Lung (tissue), 12 donors: ENCODE measurements around the gene ANLN. TPM values are rescaled to one million over a fixed set of nuclear protein-coding genes. Genes with fewer than 3 reads are reported as not detected.
"Not testable (repeated sequence)": the region's sequence is repeated elsewhere in the genome, so short reads cannot be mapped to it uniquely, and the experiment has no call there.

Experiments
- ATAC-seq: fragments of 200-7000 bp; cut with Tn5 transposase; one replicate; pipeline ENCODE4 v1.9.1; 2020; ENCODE audit warnings: moderate number of reproducible peaks; ENCODE audit not compliant: insufficient read depth, low FRiP score
- DNase-seq, 3 donors: peaks; one replicate each; pipeline ENCODE4 v3.0.0-alpha.2; 2013 to 2017
- H3K27ac ChIP-seq, 2 donors: one replicate each; pipeline ENCODE4 v1.5.1; 2013; ENCODE audit warnings: mild to moderate bottlenecking in 2 of 2, moderate library complexity in 2 of 2, control low read depth in 1 of 2, inconsistent platforms in 1 of 2, low read depth in 1 of 2, low read length in 1 of 2
- H3K27me3 ChIP-seq, 3 donors: one replicate each; pipeline ENCODE4 v1.5.1; 2013; ENCODE audit warnings: low read length in 2 of 3; ENCODE audit not compliant: control insufficient read depth in 3 of 3, insufficient read depth in 3 of 3
- H3K36me3 ChIP-seq, 4 donors: one replicate each; pipeline ENCODE4 v1.5.1; 2013; ENCODE audit warnings: low read length in 4 of 4, mild to moderate bottlenecking in 1 of 4, moderate library complexity in 1 of 4; ENCODE audit not compliant: control insufficient read depth in 4 of 4, insufficient read depth in 4 of 4
- H3K4me1 ChIP-seq, 5 donors: one replicate each; pipeline ENCODE4 v1.5.1; 2013; ENCODE audit warnings: low read length in 5 of 5, mild to moderate bottlenecking in 2 of 5, moderate library complexity in 1 of 5; ENCODE audit not compliant: control insufficient read depth in 5 of 5, insufficient read depth in 5 of 5
- H3K4me3 ChIP-seq: one replicate; pipeline ENCODE4 v1.5.1; 2013; ENCODE audit warnings: mild to moderate bottlenecking, control low read depth, moderate library complexity
- H3K9ac ChIP-seq, 2 donors: one replicate each; pipeline ENCODE4 v1.5.1; 2013; ENCODE audit warnings: low read length in 2 of 2, control low read depth in 1 of 2; ENCODE audit not compliant: insufficient read depth in 1 of 2
- H3K9me3 ChIP-seq, 4 donors: one replicate each; pipeline ENCODE4 v1.5.1; 2013; ENCODE audit warnings: low read length in 3 of 4, mild to moderate bottlenecking in 1 of 4, moderate library complexity in 1 of 4; ENCODE audit not compliant: control insufficient read depth in 4 of 4, insufficient read depth in 3 of 4
- CTCF ChIP-seq: IDR thresholded peaks from 2 replicates; pipeline ENCODE4 v1.5.1; 2012; ENCODE audit warnings: mild to moderate bottlenecking; ENCODE audit errors: control extremely low read depth, extremely low read depth
- WGBS, 2 donors: extraction: QIAGEN DNeasy Blood & Tissue Kit; methylation state at CpG; one replicate each; pipeline ENCODE4 v1.1.7; 2013; 5-methylcytosine and 5-hydroxymethylcytosine counted together
- polyA plus RNA-seq, 2 donors: library from polyadenylated mRNA; stranded (reverse); fragments of 200-250 nt; gene quantifications; one replicate each; pipeline ENCODE4 v1.2.1, GENCODE V29; 2013
- total RNA-seq, 2 donors: library from RNA; depleted of rRNA in 1 of 2; stranded (reverse); fragments of >200 nt in 1 of 2; gene quantifications; one replicate each; pipeline ENCODE4 v1.2.1, GENCODE V29; 2014 to 2021
- donor health status: control.
- donor health status: control.
- donor health status: Bipolar disorder and iron deficiency.
- donor health status: healthy.
- donor health status: DM: yes; HTN: yes; CAD: no.

ANLN gene
- total and polyA plus RNA-seq, 4 donors = 1.4 to 13.8 (median 3.2) TPM

GRCh38 chr7:36460811-36461429, 71.3 kb downstream of the ANLN start:
- ATAC-seq (no peak), DNase-seq (no peak)
- Histone ChIP-seq H3K27me3 (no peaks in the 10 kb centered on the region), H3K27ac (no peak overlapping the region), H3K9me3 (no peaks in the 10 kb centered on the region), H3K4me3 (no peak overlapping the region), H3K9ac (no peak overlapping the region), H3K36me3 (no peaks in the 10 kb centered on the region), H3K4me1 (peaks cover 0 to 2% (median 0%) of the 10 kb centered on the region in 5 donors)
- 85 to 92% methylated on average over 8 of the region's 8 CpGs for WGBS, 2 donors
- no peak for TF ChIP-seq CTCF

- Histone ChIP-seq H3K9ac (no peak overlapping the region), H3K27ac (no peak overlapping the region), H3K27me3 (no peaks in the 10 kb centered on the region), H3K9me3 (no peaks in the 10 kb centered on the region), H3K4me1 (peaks cover 0 to 2% (median 0%) of the 10 kb centered on the region in 5 donors), H3K4me3 (no peak overlapping the region), H3K36me3 (no peaks in the 10 kb centered on the region)
- no peak for ATAC-seq
- no peak for TF ChIP-seq CTCF
- no peak for DNase-seq
- WGBS, 2 donors = 75 to 76% methylated on average over 6 of the region's 6 CpGs
These were observed 73.0 kb downstream of the ANLN start for GRCh38 chr7:36462551-36463137.

- peaks cover 0 to 2% (median 0%) of the 10 kb centered on the region in 5 donors for H3K4me1 ChIP-seq
- no peaks in the 10 kb centered on the region for H3K9me3 ChIP-seq
- no peak overlapping the region for H3K9ac ChIP-seq
- WGBS, 2 donors = 78 to 91% methylated on average over 3 of the region's 3 CpGs
- ATAC-seq (no peak), DNase-seq (no peak)
- no peak overlapping the region for H3K27ac ChIP-seq
- H3K27me3 ChIP-seq = no peaks in the 10 kb centered on the region
- H3K4me3 ChIP-seq = no peak overlapping the region
- H3K36me3 ChIP-seq = no peaks in the 10 kb centered on the region
- no peak for TF ChIP-seq CTCF
These were observed 74.6 kb downstream of the ANLN start for GRCh38 chr7:36464271-36464670.

- ATAC-seq, H3K27ac ChIP-seq, H3K27me3 ChIP-seq, H3K4me1 ChIP-seq, H3K9me3 ChIP-seq, H3K36me3 ChIP-seq, H3K9ac ChIP-seq, DNase-seq, H3K4me3 ChIP-seq: not testable (repeated sequence)
- 53 to 77% methylated on average over 5 of the region's 5 CpGs for WGBS, 2 donors
These were observed 76.3 kb downstream of the ANLN start for GRCh38 chr7:36466001-36466400.
